Parathyroid adenoma (tissue), 2 donors: Measurements from ENCODE around the gene DENND4A.
"Not testable (repeated sequence)": the region's sequence is repeated elsewhere in the genome, so short reads cannot be mapped to it uniquely, and the experiment has no call there.

Experiments used
- H2AFZ ChIP-seq: fragments of 300-600 bp; sonication (generic); one replicate; pipeline ENCODE4 v1.7.0; 2017; ENCODE audit warnings: antibody characterized with exemption, mild to moderate bottlenecking
- H3K27ac ChIP-seq: fragments of 300-600 bp; sonication (generic); one replicate; pipeline ENCODE4 v1.7.0; 2017
- H3K27me3 ChIP-seq: fragments of 300-600 bp; sonication (generic); one replicate; pipeline ENCODE4 v1.7.0; 2017; ENCODE audit warnings: low read length; ENCODE audit not compliant: control insufficient read depth, insufficient read depth
- H3K36me3 ChIP-seq: fragments of 300-600 bp; sonication (generic); one replicate; pipeline ENCODE4 v1.7.0; 2017; ENCODE audit warnings: low read length; ENCODE audit not compliant: control insufficient read depth, insufficient read depth
- H3K4me1 ChIP-seq: fragments of 300-600 bp; sonication (generic); one replicate; pipeline ENCODE4 v1.7.0; 2017; ENCODE audit warnings: control low read depth
- H3K4me2 ChIP-seq: fragments of 300-600 bp; sonication (generic); one replicate; pipeline ENCODE4 v1.7.0; 2017; ENCODE audit warnings: low read length
- H3K4me3 ChIP-seq: fragments of 300-600 bp; sonication (generic); one replicate; pipeline ENCODE4 v1.7.0; 2017; ENCODE audit warnings: low read depth, low read length
- H3K79me2 ChIP-seq: fragments of 300-600 bp; sonication (generic); one replicate; pipeline ENCODE4 v1.7.0; 2017; ENCODE audit warnings: control low read depth
- H3K9ac ChIP-seq: fragments of 300-600 bp; sonication (generic); one replicate; pipeline ENCODE4 v1.7.0; 2017; ENCODE audit warnings: mild to moderate bottlenecking
- H3K9me3 ChIP-seq: fragments of 300-600 bp; sonication (generic); one replicate; pipeline ENCODE4 v1.7.0; 2017; ENCODE audit warnings: low read length; ENCODE audit not compliant: control insufficient read depth
- CTCF ChIP-seq: fragments of 300-600 bp; sonication (generic); IDR thresholded peaks from one replicate; pipeline ENCODE4 v1.7.0; 2017; ENCODE audit warnings: antibody characterized with exemption, mild to moderate bottlenecking
- donor health status: primary hyperparathyroidism.

DENND4A gene

GRCh38 chr15:65789105-65789504, 3.0 kb downstream of the DENND4A start:
- Histone ChIP-seq H3K79me2 (no peaks in the 10 kb centered on the region), H3K9me3 (no peaks in the 10 kb centered on the region), H2AFZ (no peak overlapping the region), H3K27ac (no peak overlapping the region), H3K4me3 (no peak overlapping the region), H3K4me1 (no peaks in the 10 kb centered on the region), H3K4me2 (no peak overlapping the region), H3K9ac (no peak overlapping the region), H3K27me3 (no peaks in the 10 kb centered on the region), H3K36me3 (no peaks in the 10 kb centered on the region)
- TF ChIP-seq CTCF: no peak

GRCh38 chr15:65787260-65787659, 4.8 kb downstream of the DENND4A start:
- Histone ChIP-seq H3K4me1 (no peaks in the 10 kb centered on the region), H3K79me2 (no peaks in the 10 kb centered on the region), H3K27me3 (no peaks in the 10 kb centered on the region), H3K4me3 (no peak overlapping the region), H3K9ac (no peak overlapping the region), H3K4me2 (no peak overlapping the region), H3K36me3 (no peaks in the 10 kb centered on the region), H3K9me3 (no peaks in the 10 kb centered on the region), H2AFZ (no peak overlapping the region), H3K27ac (no peak overlapping the region)
- TF ChIP-seq CTCF: no peak

- Histone ChIP-seq H3K9ac (no peak overlapping the region), H3K27ac (no peak overlapping the region), H3K4me2 (no peak overlapping the region), H3K36me3 (no peaks in the 10 kb centered on the region), H3K79me2 (peaks cover under 1% of the 10 kb centered on the region), H3K4me1 (no peaks in the 10 kb centered on the region), H3K27me3 (no peaks in the 10 kb centered on the region), H3K4me3 (no peak overlapping the region), H2AFZ (no peak overlapping the region), H3K9me3 (no peaks in the 10 kb centered on the region)
- TF ChIP-seq CTCF: no peak
These were observed 6.9 kb downstream of the DENND4A start for GRCh38 chr15:65785151-65785550.

GRCh38 chr15:65783872-65784271, 8.2 kb downstream of the DENND4A start:
- H3K27me3 ChIP-seq: no peaks in the 10 kb centered on the region
- H2AFZ ChIP-seq: no peak overlapping the region
- H3K9me3 ChIP-seq: no peaks in the 10 kb centered on the region
- no peak overlapping the region for H3K9ac ChIP-seq
- H3K36me3 ChIP-seq: no peaks in the 10 kb centered on the region
- H3K27ac ChIP-seq: no peak overlapping the region
- no peak for TF ChIP-seq CTCF
- H3K4me3 ChIP-seq: no peak overlapping the region
- peaks cover 8% of the 10 kb centered on the region for H3K79me2 ChIP-seq
- no peak overlapping the region for H3K4me2 ChIP-seq
- H3K4me1 ChIP-seq: no peaks in the 10 kb centered on the region

- Histone ChIP-seq H3K4me2 (no peak overlapping the region), H3K27ac (no peak overlapping the region), H3K36me3 (no peaks in the 10 kb centered on the region), H3K4me1 (no peaks in the 10 kb centered on the region), H3K9ac (no peak overlapping the region), H2AFZ (no peak overlapping the region), H3K4me3 (no peak overlapping the region), H3K9me3 (no peaks in the 10 kb centered on the region), H3K79me2 (peaks cover 8% of the 10 kb centered on the region), H3K27me3 (no peaks in the 10 kb centered on the region)
- no peak for TF ChIP-seq CTCF
These were observed 10.0 kb downstream of the DENND4A start for GRCh38 chr15:65782096-65782495.

GRCh38 chr15:65778701-65779100, 13.4 kb downstream of the DENND4A start:
- H3K9ac ChIP-seq, H3K9me3 ChIP-seq, H3K4me2 ChIP-seq, H2AFZ ChIP-seq, H3K36me3 ChIP-seq, H3K4me3 ChIP-seq, H3K27me3 ChIP-seq, H3K4me1 ChIP-seq, H3K27ac ChIP-seq: not testable (repeated sequence)
- H3K79me2 ChIP-seq: peaks cover 12% of the 10 kb centered on the region
